ENCODE results near the gene CD40. TPM values are rescaled to one million over a fixed set of nuclear protein-coding genes. Genes with fewer than 3 reads are reported as not detected.

The CD40 gene
- total and polyA plus RNA-seq, 2 of the 4 experiments (the other 2 are of a cell fraction), result 0.36 to 0.92 TPM

GRCh38 chr20:46073024-46073423 is 45.1 kb upstream of the CD40 start:
- BruUV-seq (replicated peaks), result no TSS peak
- Histone ChIP-seq H3K23ac (ENCODE audit: low read depth, low read length) (no peak overlapping the region), H3K9me1 (ENCODE audit: insufficient read depth, low read length) (peaks cover 14% of the 10 kb centered on the region), H2AFZ (replicated peaks; ENCODE audit: low read length, poor library complexity) (no peak overlapping the region), H2AK5ac (ENCODE audit: low read depth, low read length) (no peak overlapping the region), H2AK9ac (replicated peaks; ENCODE audit: low read depth, low read length, poor library complexity) (no peak overlapping the region), H3K4me3 (ENCODE audit: insufficient read depth, low read depth, low read length) (no peak overlapping the region), H3K36me3 (ENCODE audit: control insufficient read depth, insufficient read depth, low read length) (peaks cover 24% of the 10 kb centered on the region), H2BK20ac (ENCODE audit: low read depth, low read length) (no peak overlapping the region), H4K91ac (ENCODE audit: insufficient read depth, low read depth, low read length) (no peak overlapping the region), H4K20me1 (ENCODE audit: insufficient read depth, low read length) (peaks cover 36% of the 10 kb centered on the region), H3K9me3 (ENCODE audit: control insufficient read depth, insufficient read depth, low read length) (no peaks in the 10 kb centered on the region), H2BK15ac (ENCODE audit: low read depth, low read length) (no peak overlapping the region), H2BK120ac (ENCODE audit: low read depth, low read length) (no peak overlapping the region), H3K4me2 (ENCODE audit: low read depth, low read length) (no peak overlapping the region), H3K27ac (ENCODE audit: insufficient read depth, low read length) (no peak overlapping the region), H2BK5ac (ENCODE audit: low read depth, low read length, poor library complexity, severe bottlenecking) (no peak overlapping the region), H4K8ac (ENCODE audit: low read depth in 2 of 2, low read length in 2 of 2) (no peak overlapping the region), H3K4me1 (ENCODE audit: control insufficient read depth, insufficient read depth, low read length) (peaks cover 2% of the 10 kb centered on the region; the same call in 1 of the 2 replicates), H3K14ac (replicated peaks; ENCODE audit: low read depth, low read length) (no peak overlapping the region), H3K27me3 (ENCODE audit: control insufficient read depth, insufficient read depth, low read length) (no peaks in the 10 kb centered on the region), H3K18ac (ENCODE audit: low read depth, low read length) (no peak overlapping the region), H4K5ac (ENCODE audit: low read depth, low read length) (no peak overlapping the region), H3K9ac (ENCODE audit: low read depth, low read length) (no peak overlapping the region), H3K56ac (ENCODE audit: extremely low read depth, insufficient read depth, low read length) (no peak overlapping the region), H3K79me1 (ENCODE audit: low read depth in 1 of 2, low read length in 2 of 2) (peaks cover 28 to 62% of the 10 kb centered on the region in 2 experiments), H3K4ac (ENCODE audit: low read depth, low read length) (no peak overlapping the region)
- intact Hi-C loops (cut with micrococcal nuclease), result no loop called here
- no peak for DNase-seq
- in situ Hi-C loops (cut with MboI; ENCODE audit: low sequenced_read_pairs), result no loop called here
- TF ChIP-seq RCOR1 (IDR thresholded peaks at IDR 0.05; ENCODE audit: insufficient replicate concordance, low read length) (no peak), CHD1 (IDR thresholded peaks at IDR 0.05; ENCODE audit: low read depth, low read length) (no peak), MAZ (IDR thresholded peaks at IDR 0.05; ENCODE audit: borderline replicate concordance, low read depth, low read length) (no peak), NFE2L2 (IDR thresholded peaks at IDR 0.05; ENCODE audit: low read depth, low read length) (no peak), POLR2A (IDR thresholded peaks at IDR 0.05; ENCODE audit: low read depth, low read length) (no peak), BHLHE40 (IDR thresholded peaks at IDR 0.05; ENCODE audit: low read depth, low read length) (no peak), MXI1 (IDR thresholded peaks at IDR 0.05; ENCODE audit: borderline replicate concordance, low read depth, low read length) (no peak), ELK1 (IDR thresholded peaks at IDR 0.05; ENCODE audit: borderline replicate concordance, low read depth, low read length) (no peak), RFX5 (IDR thresholded peaks at IDR 0.05; ENCODE audit: low read depth, low read length) (no peak), RAD21 (IDR thresholded peaks at IDR 0.05; ENCODE audit: low read length) (no peak), SMC3 (IDR thresholded peaks at IDR 0.05; ENCODE audit: low read depth, low read length) (no peak)
- TF ChIP-seq, protein P1, sequence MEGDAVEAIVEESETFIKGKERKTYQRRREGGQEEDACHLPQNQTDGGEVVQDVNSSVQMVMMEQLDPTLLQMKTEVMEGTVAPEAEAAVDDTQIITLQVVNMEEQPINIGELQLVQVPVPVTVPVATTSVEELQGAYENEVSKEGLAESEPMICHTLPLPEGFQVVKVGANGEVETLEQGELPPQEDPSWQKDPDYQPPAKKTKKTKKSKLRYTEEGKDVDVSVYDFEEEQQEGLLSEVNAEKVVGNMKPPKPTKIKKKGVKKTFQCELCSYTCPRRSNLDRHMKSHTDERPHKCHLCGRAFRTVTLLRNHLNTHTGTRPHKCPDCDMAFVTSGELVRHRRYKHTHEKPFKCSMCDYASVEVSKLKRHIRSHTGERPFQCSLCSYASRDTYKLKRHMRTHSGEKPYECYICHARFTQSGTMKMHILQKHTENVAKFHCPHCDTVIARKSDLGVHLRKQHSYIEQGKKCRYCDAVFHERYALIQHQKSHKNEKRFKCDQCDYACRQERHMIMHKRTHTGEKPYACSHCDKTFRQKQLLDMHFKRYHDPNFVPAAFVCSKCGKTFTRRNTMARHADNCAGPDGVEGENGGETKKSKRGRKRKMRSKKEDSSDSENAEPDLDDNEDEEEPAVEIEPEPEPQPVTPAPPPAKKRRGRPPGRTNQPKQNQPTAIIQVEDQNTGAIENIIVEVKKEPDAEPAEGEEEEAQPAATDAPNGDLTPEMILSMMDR (conservative IDR thresholded peaks at IDR 0.05; ENCODE audit: low read depth, low read length), result no peak
- TF ChIP-seq, protein P2, sequence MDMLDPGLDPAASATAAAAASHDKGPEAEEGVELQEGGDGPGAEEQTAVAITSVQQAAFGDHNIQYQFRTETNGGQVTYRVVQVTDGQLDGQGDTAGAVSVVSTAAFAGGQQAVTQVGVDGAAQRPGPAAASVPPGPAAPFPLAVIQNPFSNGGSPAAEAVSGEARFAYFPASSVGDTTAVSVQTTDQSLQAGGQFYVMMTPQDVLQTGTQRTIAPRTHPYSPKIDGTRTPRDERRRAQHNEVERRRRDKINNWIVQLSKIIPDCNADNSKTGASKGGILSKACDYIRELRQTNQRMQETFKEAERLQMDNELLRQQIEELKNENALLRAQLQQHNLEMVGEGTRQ (IDR thresholded peaks at IDR 0.05; ENCODE audit: low read depth, low read length), result no peak
- POLR2A ChIA-PET (ENCODE audit: unreplicated experiment), result no interaction called here
- dilution Hi-C loops (cut with HindIII; ENCODE audit: low sequenced_read_pairs, unreplicated experiment), result no loop called here
- no CpG with 5 or more reads among the region's 4 CpGs for WGBS, 2 experiments (ENCODE audit: extremely low coverage in 2 of 2, insufficient read length in 1 of 2)
- CTCF ChIA-PET, result no interaction called here
- ATAC-seq (ENCODE audit: low read depth), result no peak

Measured in IMR-90 (cell line).